Aorta (tissue), 5 donors: ENCODE data around the gene LIMS2. TPM values are rescaled to one million over a fixed set of nuclear protein-coding genes. Genes with fewer than 3 reads are reported as not detected.

Experiments used
- ATAC-seq: fragments of 200-7000 bp; cut with Tn5 transposase; one replicate; pipeline ENCODE4 v1.9.1; 2022; ENCODE audit warnings: moderate library complexity; ENCODE audit not compliant: low FRiP score
- DNase-seq, 2 donors: peaks; one replicate each; pipeline ENCODE4 v3.0.0-alpha.2; 2020
- H3K27ac ChIP-seq, 2 donors: one replicate each; pipeline ENCODE4 v1.5.1; 2013; ENCODE audit warnings: low read length in 2 of 2, mild to moderate bottlenecking in 2 of 2, moderate library complexity in 2 of 2, control low read depth in 1 of 2, inconsistent platforms in 1 of 2, low read depth in 1 of 2
- H3K27me3 ChIP-seq, 2 donors: one replicate each; pipeline ENCODE4 v1.6.1; 2013; ENCODE audit warnings: control low read depth in 1 of 2, low read length in 1 of 2, mild to moderate bottlenecking in 1 of 2, moderate library complexity in 1 of 2; ENCODE audit not compliant: insufficient read depth in 2 of 2, control insufficient read depth in 1 of 2
- H3K36me3 ChIP-seq, 2 donors: one replicate each; pipeline ENCODE4 v1.6.1; 2013; ENCODE audit warnings: control low read depth in 1 of 2, low read length in 1 of 2, mild to moderate bottlenecking in 1 of 2; ENCODE audit not compliant: insufficient read depth in 2 of 2, control insufficient read depth in 1 of 2
- H3K4me1 ChIP-seq, 2 donors: one replicate each; pipeline ENCODE4 v1.6.1; 2013; ENCODE audit warnings: low read length in 2 of 2, control low read depth in 1 of 2, mild to moderate bottlenecking in 1 of 2, moderate library complexity in 1 of 2; ENCODE audit not compliant: insufficient read depth in 2 of 2, control insufficient read depth in 1 of 2
- H3K4me3 ChIP-seq, 2 donors: one replicate each; pipeline ENCODE4 v1.5.1; 2013; ENCODE audit warnings: low read length in 2 of 2, control low read depth in 1 of 2, mild to moderate bottlenecking in 1 of 2
- H3K9me3 ChIP-seq: one replicate; pipeline ENCODE4 v1.6.1; 2013; ENCODE audit warnings: mild to moderate bottlenecking, low read length; ENCODE audit not compliant: control insufficient read depth
- WGBS, 2 donors: extraction: QIAGEN DNeasy Blood & Tissue Kit; methylation state at CpG; one replicate each; pipeline ENCODE4 v1.1.7; 2013; 5-methylcytosine and 5-hydroxymethylcytosine counted together
- intact Hi-C, 2 donors: fragments of 100-400 bp; cut with DNase I; formaldehyde crosslinking; loops; one replicate each; pipeline versions ENCODE4 v1.14.2 to v1.15.0; 2022
- polyA plus RNA-seq, 2 donors: library from polyadenylated mRNA; stranded (reverse); fragments of 200-250 nt; gene quantifications; one replicate each; pipeline ENCODE4 v1.2.3, GENCODE V29; 2013
- total RNA-seq, 2 donors: library from RNA; stranded (reverse); fragmentation: NEBNext Ultra II Directional; extraction: Animal tissue kit (Norgen Biotek cat#: 25700); gene quantifications; one replicate each; pipeline ENCODE4 v1.2.1, GENCODE V29; 2021
- donor health status: healthy with polysubstance abuse.
- donor health status: Bipolar disorder and iron deficiency.
- donor health status: DM: no; HTN: no; CAD: no.
- donor health status: DM: no; HTN: no; CAD: no.
- donor health status: DM: yes; HTN: yes; CAD: no.

Gene LIMS2
- total and polyA plus RNA-seq, 4 donors = 188 to 2,193 (median 218) TPM

DNA sequence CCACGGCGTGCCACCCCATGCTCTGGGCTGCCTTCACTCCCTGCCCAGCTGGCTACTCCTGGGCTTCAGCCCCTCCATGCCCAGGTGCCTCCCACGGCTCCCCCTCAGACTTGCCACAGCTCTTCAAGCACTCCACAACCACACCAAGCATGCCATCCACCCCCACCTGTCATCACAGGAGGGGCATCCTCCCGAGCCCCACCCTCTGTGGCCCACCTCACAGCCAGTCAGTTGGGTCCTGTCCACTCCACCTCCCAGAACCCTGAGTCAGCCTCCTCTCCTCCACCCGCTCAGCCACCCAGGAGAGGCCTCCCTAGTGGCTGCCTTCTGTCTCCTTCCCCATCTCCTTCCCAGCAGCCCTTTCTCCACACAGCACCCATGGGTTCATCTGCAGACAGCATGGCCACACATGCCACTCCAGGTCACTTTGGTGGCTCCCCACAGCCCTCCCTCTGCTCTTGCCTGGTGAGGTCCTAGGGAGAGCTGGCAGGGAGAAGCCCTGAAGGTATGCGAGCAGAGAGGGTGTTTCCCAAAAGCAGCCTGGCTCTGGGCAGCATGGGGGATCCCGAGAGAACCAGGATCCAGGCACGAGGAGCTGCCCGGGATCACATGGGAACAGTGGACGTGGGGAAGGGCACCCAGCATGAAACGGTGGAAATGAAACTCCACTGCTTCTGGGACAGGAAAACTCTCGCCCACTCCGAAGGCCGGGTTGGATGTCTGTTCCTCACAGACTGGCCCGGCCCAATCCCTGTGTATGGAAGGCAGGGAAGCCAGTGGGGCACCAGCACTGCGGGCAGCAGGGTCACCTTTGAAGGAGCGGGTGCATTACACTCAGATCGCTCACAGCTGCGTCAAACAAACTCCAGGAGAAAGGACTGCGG lies 2.7 kb downstream of the LIMS2 start:
- intact Hi-C loops = no loop called here
- WGBS, 2 donors = 8 to 14% methylated on average over 20 of the region's 20 CpGs
- no peaks in the 10 kb centered on the region for H3K9me3 ChIP-seq
- ATAC-seq (peak; percentile 4), DNase-seq (no peak)
- peak overlapping the region in 1 of 2 donors; percentile 95 for H3K4me3 ChIP-seq
- H3K27ac ChIP-seq = peak overlapping the region; percentile 22 to 68
- no peaks in the 10 kb centered on the region for H3K27me3 ChIP-seq
- no peaks in the 10 kb centered on the region for H3K36me3 ChIP-seq
- no peaks in the 10 kb centered on the region for H3K4me1 ChIP-seq

DNA sequence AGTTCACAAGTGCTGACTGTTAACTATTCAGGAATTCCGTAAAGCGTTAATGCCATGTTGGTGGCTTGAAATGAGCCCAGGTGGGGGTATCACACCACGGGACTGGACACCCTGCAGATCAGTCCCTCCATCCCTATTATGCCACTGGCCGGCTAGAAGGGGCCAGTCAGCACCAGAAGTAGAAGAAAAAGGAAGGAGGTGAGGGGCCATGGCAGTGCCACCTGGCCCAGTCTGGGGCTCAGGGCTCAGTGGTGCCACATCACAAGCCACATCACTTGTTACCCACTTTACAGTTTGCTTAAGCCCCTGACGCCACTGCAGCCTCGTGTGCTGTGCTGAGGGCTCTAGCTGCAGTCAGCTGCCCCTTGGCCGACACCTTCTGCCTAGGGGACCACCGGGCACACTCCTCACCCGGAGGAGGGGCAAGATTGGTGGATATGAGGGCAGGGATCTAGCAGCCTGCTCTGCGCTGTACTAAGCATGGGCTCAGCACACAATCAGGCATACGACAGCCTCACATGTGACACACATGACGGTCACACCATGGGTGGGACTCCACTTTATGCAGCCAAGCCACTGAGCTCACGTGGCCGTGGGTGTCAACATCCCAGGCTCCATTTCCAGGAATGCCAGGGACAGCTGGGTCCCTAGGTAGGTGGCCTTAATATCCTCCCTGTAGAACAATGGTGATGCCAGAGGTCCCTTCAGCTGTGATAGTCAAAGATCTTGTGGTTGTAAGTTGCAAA lies 3.6 kb downstream of the LIMS2 start:
- Histone ChIP-seq H3K36me3 (no peaks in the 10 kb centered on the region), H3K9me3 (no peaks in the 10 kb centered on the region), H3K4me1 (no peaks in the 10 kb centered on the region), H3K4me3 (no peak overlapping the region), H3K27ac (peak overlapping the region in 1 of 2 donors; percentile 22), H3K27me3 (no peaks in the 10 kb centered on the region)
- 54 to 55% methylated on average over 14 of the region's 14 CpGs for WGBS, 2 donors
- DNase-seq (no peak), ATAC-seq (no peak)
- intact Hi-C loops = no loop called here

DNA sequence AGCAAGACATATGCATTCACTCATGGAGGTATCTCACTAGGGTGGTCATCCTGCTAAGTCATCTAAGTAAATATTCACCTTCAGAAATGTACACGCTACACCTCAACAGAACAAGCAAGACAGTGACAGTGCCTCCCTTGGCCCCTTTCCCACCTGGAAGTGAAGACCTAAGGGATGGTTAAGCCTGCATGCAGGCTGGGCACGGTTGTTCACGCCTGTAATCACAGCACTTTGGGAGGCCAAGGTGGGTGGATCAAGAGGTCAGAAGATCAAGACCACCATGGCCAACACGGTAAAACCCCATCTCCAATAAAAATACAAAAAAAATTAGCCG lies 4.4 kb downstream of the LIMS2 start:
- no peak overlapping the region for H3K27ac ChIP-seq
- no peak for DNase-seq
- H3K4me3 ChIP-seq = no peak overlapping the region
- no peaks in the 10 kb centered on the region for H3K27me3 ChIP-seq
- intact Hi-C loops = no loop called here
- WGBS, 2 donors = 82 to 90% methylated on average over 5 of the region's 5 CpGs
- ATAC-seq = no peak
- no peaks in the 10 kb centered on the region for H3K9me3 ChIP-seq
- no peaks in the 10 kb centered on the region for H3K36me3 ChIP-seq
- H3K4me1 ChIP-seq = no peaks in the 10 kb centered on the region

- H3K4me1 ChIP-seq = no peaks in the 10 kb centered on the region
- 59 to 67% methylated on average over 10 of the region's 10 CpGs for WGBS, 2 donors
- intact Hi-C loops = no loop called here
Measured at GRCh38 chr2:127670055-127670956, 5.0 kb downstream of the LIMS2 start.

GRCh38 chr2:127669056-127669455 lies 6.3 kb downstream of the LIMS2 start:
- no peak for ATAC-seq
- Histone ChIP-seq H3K4me1 (no peaks in the 10 kb centered on the region), H3K27me3 (no peaks in the 10 kb centered on the region), H3K4me3 (no peak overlapping the region), H3K9me3 (no peaks in the 10 kb centered on the region), H3K27ac (no peak overlapping the region), H3K36me3 (no peaks in the 10 kb centered on the region)
- WGBS, 2 donors = 58 to 77% methylated on average over 7 of the region's 7 CpGs
- no peak for DNase-seq
- intact Hi-C loops = no loop called here

More at GRCh38 chr2:127670055-127670956, 5.0 kb downstream of the LIMS2 start:
- Histone ChIP-seq H3K27ac (no peak overlapping the region), H3K27me3 (no peaks in the 10 kb centered on the region), H3K4me3 (no peak overlapping the region), H3K36me3 (no peaks in the 10 kb centered on the region), H3K9me3 (no peaks in the 10 kb centered on the region)
- DNase-seq (no peak), ATAC-seq (no peak)

DNA sequence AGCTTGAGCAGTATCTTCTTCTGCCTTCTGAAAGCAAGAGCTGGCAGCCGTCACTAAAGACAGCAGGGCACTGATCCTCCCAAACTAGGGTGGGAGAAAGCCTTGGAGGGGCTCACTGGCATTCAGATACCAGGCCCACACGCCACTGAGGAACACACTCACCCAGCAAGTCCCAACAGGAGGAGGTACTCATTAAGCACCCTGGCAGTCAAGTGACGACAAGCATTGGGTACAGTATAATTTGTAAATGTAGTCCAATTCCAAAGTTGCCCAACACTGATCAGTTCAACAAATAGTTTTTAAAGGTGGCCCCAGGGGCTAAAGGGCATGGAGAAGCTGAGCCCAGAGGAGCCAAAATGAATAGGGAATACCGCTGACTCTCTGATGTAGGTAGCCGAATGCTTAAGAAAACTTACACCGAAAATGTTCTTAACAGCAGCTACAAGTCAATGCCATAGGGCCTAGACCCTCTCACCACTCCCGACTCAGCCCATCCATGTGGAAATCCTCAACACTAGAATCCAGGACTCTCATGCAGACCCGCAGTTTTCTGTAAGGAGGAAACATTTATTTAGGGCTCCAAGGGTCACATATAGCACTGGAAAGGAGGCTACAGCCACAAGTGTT lies 9.9 kb downstream of the LIMS2 start:
- no peak overlapping the region for H3K4me3 ChIP-seq
- H3K9me3 ChIP-seq = no peaks in the 10 kb centered on the region
- intact Hi-C loops = no loop called here

GRCh38 chr2:127664895-127665225 lies 10.5 kb downstream of the LIMS2 start:
- Histone ChIP-seq H3K27me3 (no peaks in the 10 kb centered on the region), H3K4me3 (no peak overlapping the region), H3K4me1 (no peaks in the 10 kb centered on the region), H3K36me3 (no peaks in the 10 kb centered on the region), H3K27ac (peak overlapping the region in 1 of 2 donors; percentile 2), H3K9me3 (no peaks in the 10 kb centered on the region)
- DNase-seq = no peak
- no peak for ATAC-seq
- 47 to 58% methylated on average over 6 of the region's 6 CpGs for WGBS, 2 donors
- intact Hi-C loops = no loop called here

More for the DNA sequence above, 9.9 kb downstream of the LIMS2 start:
- Histone ChIP-seq H3K4me1 (no peaks in the 10 kb centered on the region), H3K27ac (no peak overlapping the region), H3K27me3 (no peaks in the 10 kb centered on the region), H3K36me3 (no peaks in the 10 kb centered on the region)
- no peak for ATAC-seq
- 75% methylated on average over 8 of the region's 8 CpGs for WGBS, 2 donors
- DNase-seq = peak in 1 of 2 donors; percentile 35
